ENCODE data around the gene C1orf105.

- TF ChIP-seq CTCF (IDR thresholded peaks at IDR 0.05) (no peak), POLR2A (IDR thresholded peaks at IDR 0.05) (no peak)
Observed at GRCh38 chr1:172416496-172417035, 3.9 kb upstream of the C1orf105 start.

Data from testis (tissue), 2 donors.